Ishikawa (cell line): ENCODE measurements around the gene GLOD5.

Experiments used
- CEBPB ChIP-seq: IDR thresholded peaks from 2 replicates; pipeline ENCODE4 v1.6.1; 2012
- CREB1 ChIP-seq: IDR thresholded peaks from 2 replicates; pipeline ENCODE4 v1.6.1; 2012; ENCODE audit warnings: low read depth
- EGR1 ChIP-seq: IDR thresholded peaks from 2 replicates; pipeline ENCODE4 v1.6.1; 2012
- EP300 ChIP-seq: IDR thresholded peaks from 2 replicates; pipeline ENCODE4 v1.6.1; 2012; ENCODE audit warnings: borderline replicate concordance
- FOXM1 ChIP-seq: IDR thresholded peaks from 2 replicates; pipeline ENCODE4 v1.6.1; 2012; ENCODE audit warnings: low read depth, borderline replicate concordance
- MAX ChIP-seq: IDR thresholded peaks from 2 replicates; pipeline ENCODE4 v1.6.1; 2012
- NFIC ChIP-seq: IDR thresholded peaks from 2 replicates; pipeline ENCODE4 v1.6.1; 2012
- RAD21 ChIP-seq: IDR thresholded peaks from 2 replicates; pipeline ENCODE4 v1.6.1; 2012; ENCODE audit warnings: low read depth
- REST ChIP-seq: IDR thresholded peaks from 2 replicates; pipeline ENCODE4 v1.6.1; 2012; ENCODE audit warnings: low read depth, mild to moderate bottlenecking
- TAF1 ChIP-seq: IDR thresholded peaks from 2 replicates; pipeline ENCODE4 v1.6.1; 2012; ENCODE audit warnings: low read depth, mild to moderate bottlenecking
- TCF12 ChIP-seq: IDR thresholded peaks from 2 replicates; pipeline ENCODE4 v1.6.1; 2012; ENCODE audit warnings: low read depth
- TEAD4 ChIP-seq: IDR thresholded peaks from 2 replicates; pipeline ENCODE4 v1.6.1; 2012
- USF1 ChIP-seq: IDR thresholded peaks from 2 replicates; pipeline ENCODE4 v1.6.1; 2012
- YY1 ChIP-seq: IDR thresholded peaks from 2 replicates; pipeline ENCODE4 v1.6.1; 2012; ENCODE audit warnings: low read depth
- ZBTB7A ChIP-seq: IDR thresholded peaks from 2 replicates; pipeline ENCODE4 v1.6.1; 2012; ENCODE audit warnings: low read depth

GLOD5 gene

GRCh38 chrX:48806081-48806480, 44.5 kb downstream of the GLOD5 start:
- TF ChIP-seq EGR1 = no peak
- no peak for TF ChIP-seq YY1

- no peak for TF ChIP-seq CREB1
- no peak for TF ChIP-seq USF1
- TF ChIP-seq TCF12 = no peak
- TF ChIP-seq TAF1 = no peak
- TF ChIP-seq REST = no peak
- TF ChIP-seq FOXM1 = no peak
- no peak for TF ChIP-seq YY1
- no peak for TF ChIP-seq CEBPB
- TF ChIP-seq NFIC = no peak
- TF ChIP-seq TEAD4 = no peak
- no peak for TF ChIP-seq MAX
- TF ChIP-seq EP300 = no peak
These were observed 52.1 kb downstream of the GLOD5 start for GRCh38 chrX:48813644-48814043.

- no peak for TF ChIP-seq FOXM1
- TF ChIP-seq CREB1 = no peak
- TF ChIP-seq REST = no peak
- TF ChIP-seq EGR1 = no peak
- TF ChIP-seq USF1 = no peak
- TF ChIP-seq YY1 = no peak
- no peak for TF ChIP-seq TAF1
- no peak for TF ChIP-seq CEBPB
- no peak for TF ChIP-seq EP300
- TF ChIP-seq NFIC = no peak
- no peak for TF ChIP-seq ZBTB7A
- TF ChIP-seq MAX = no peak
- TF ChIP-seq TCF12 = no peak
- TF ChIP-seq TEAD4 = no peak
- no peak for TF ChIP-seq RAD21
These were observed 53.2 kb downstream of the GLOD5 start for GRCh38 chrX:48814722-48815121.

- no peak for TF ChIP-seq ZBTB7A
- no peak for TF ChIP-seq YY1
- no peak for TF ChIP-seq RAD21
- no peak for TF ChIP-seq TEAD4
- no peak for TF ChIP-seq EP300
These were observed 53.7 kb downstream of the GLOD5 start for GRCh38 chrX:48815266-48815665.

- no peak for TF ChIP-seq EGR1
- TF ChIP-seq REST = no peak
- TF ChIP-seq TCF12 = no peak
- TF ChIP-seq EP300 = no peak
- TF ChIP-seq TEAD4 = no peak
- TF ChIP-seq CEBPB = no peak
- no peak for TF ChIP-seq RAD21
- no peak for TF ChIP-seq MAX
- TF ChIP-seq FOXM1 = no peak
- TF ChIP-seq ZBTB7A = no peak
- no peak for TF ChIP-seq TAF1
- TF ChIP-seq CREB1 = no peak
- TF ChIP-seq USF1 = no peak
- no peak for TF ChIP-seq YY1
These were observed 54.7 kb downstream of the GLOD5 start for GRCh38 chrX:48816014-48816810.
